C4-2B (cell line): Measurements from ENCODE around the gene SALL1.

Experiments used
- H3K27ac ChIP-seq: fragments of 450-650 bp; 2 replicates; pipeline ENCODE4 v1.5.1; 2017
- CTCF ChIP-seq: fragments of 450-650 bp; conservative IDR thresholded peaks from 2 replicates; pipeline ENCODE4 v1.5.1; 2017; ENCODE audit warnings: mild to moderate bottlenecking
- ZFX ChIP-seq: fragments of 450-650 bp; IDR thresholded peaks from 2 replicates; pipeline ENCODE4 v1.6.1; 2017

SALL1 gene

GRCh38 chr16:51095084-51095881, 55.8 kb downstream of the SALL1 start:
- TF ChIP-seq CTCF = no peak
- no peak for TF ChIP-seq ZFX
- H3K27ac ChIP-seq = no peak overlapping the region

- no peak overlapping the region for H3K27ac ChIP-seq
- TF ChIP-seq CTCF (no peak), ZFX (no peak)
These were observed 57.3 kb downstream of the SALL1 start for GRCh38 chr16:51093726-51094280.
